T47D (cell line): ENCODE measurements around the gene UBE2J1.
"Not testable (repeated sequence)": the region's sequence is repeated elsewhere in the genome, so short reads cannot be mapped to it uniquely, and the experiment has no call there.

ENCODE experiments used
- DNase-seq, 2 experiments: peaks; one replicate each; pipeline versions ENCODE4 v3.0.0 to v3.0.0-alpha.2; 2011 to 2012; ENCODE audit warnings: low read depth in 1 of 2, low spot score in 1 of 2
- JUND ChIP-seq: IDR thresholded peaks from 2 replicates; pipeline ENCODE4 v1.6.1; 2012; ENCODE audit warnings: low read depth
- in situ Hi-C: cut with HindIII; loops from 2 replicates; pipeline ENCODE4 v1.10.0; 2016; ENCODE audit warnings: low sequenced_read_pairs, low pct_unique_long_range_greater_than_20kb

Gene UBE2J1, protein sequence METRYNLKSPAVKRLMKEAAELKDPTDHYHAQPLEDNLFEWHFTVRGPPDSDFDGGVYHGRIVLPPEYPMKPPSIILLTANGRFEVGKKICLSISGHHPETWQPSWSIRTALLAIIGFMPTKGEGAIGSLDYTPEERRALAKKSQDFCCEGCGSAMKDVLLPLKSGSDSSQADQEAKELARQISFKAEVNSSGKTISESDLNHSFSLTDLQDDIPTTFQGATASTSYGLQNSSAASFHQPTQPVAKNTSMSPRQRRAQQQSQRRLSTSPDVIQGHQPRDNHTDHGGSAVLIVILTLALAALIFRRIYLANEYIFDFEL

DNA sequence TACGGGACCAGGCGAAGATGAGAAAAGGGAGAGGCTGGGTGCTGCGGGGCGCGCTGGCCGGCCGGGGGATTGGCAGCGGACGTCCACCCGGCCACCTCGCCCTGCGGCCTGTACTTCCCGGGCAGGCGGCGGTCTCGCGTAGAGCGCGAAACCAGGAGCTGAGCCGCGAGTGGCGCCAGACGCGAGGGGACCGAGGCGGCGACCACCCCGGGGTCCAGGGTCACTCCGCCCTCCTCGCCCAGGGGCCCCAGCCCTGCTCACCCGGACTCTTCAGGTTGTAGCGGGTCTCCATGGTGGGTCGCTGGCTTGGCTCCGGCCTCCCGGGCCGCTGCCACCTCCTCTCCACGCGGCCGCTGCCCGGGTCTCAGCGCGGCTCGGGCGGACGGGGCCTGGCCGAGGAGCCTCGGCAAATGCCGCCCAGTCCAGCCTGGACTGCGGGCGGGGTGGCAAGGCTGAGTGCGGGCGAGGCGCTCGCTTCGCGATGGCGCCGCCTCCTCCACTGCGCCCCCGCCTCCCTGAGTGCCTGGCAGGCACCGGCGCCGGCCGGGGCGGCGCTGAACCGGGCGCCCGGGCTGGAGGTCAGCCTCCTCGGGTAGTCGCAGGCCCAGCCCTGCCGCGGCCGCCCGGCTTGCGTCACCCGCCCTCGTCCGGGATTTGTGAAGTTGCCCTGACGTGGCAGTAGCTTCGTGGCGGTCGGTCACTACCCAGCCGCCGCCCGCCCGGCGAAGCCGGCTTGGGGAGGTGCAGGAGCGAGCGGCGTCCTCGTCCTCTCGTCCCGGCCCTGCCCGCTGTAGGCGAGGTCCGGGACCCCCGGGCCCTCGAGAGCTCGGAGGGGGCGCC is at the start of gene UBE2J1:
UBE2J1 (minus strand) TSS at position 445 of the 840 bp plus-strand sequence; CDS start at position 292, 153 bp downstream.
- in situ Hi-C loops = no loop called here
- no peak for TF ChIP-seq JUND
- peak; percentile 85 to 93 for DNase-seq

DNA sequence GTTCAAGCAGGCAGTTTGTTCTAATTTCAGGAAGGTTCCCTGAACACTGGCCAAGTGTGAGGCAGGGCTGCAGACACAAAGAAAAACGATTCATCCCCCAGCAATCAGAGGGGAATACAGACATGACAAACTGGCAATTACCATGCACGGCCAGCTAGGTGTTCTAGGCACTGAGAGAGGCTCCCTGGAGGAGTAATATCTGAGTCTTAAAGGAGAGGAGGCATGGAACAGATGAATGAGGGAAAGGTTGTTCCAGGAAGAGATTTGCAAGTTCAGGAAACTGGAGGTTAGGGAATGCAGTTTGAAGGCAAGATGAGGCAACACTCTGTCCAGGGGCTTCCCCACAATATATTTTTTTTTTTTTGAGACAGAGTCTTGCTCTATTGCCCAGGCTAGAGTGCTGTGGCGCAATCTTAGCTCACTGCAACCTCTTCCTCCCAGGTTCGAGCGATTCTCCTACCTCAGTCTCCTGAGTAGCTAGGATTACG is 48.4 kb upstream of the UBE2J1 start:
- in situ Hi-C loops = no loop called here
- DNase-seq = no peak
- no peak for TF ChIP-seq JUND

DNA sequence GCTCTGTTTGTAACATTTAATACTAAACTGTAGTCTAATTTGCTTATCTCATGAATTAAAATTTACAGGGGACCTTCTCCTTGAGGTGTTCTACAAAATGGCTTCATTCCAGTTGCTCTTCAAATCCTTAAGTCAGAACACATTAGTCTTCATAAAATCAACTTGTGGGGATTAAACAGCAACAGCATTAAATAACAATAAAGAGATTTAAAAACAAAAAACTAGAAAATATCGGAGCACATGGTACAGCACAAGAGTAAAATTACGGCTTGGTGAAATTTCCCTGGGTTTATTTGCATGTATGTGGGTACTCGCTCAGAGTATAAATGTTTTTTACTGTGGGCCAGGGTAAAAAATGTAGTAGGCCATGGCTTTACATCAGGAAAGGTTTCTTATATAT is 47.5 kb upstream of the UBE2J1 start:
- in situ Hi-C loops = no loop called here
- no peak for TF ChIP-seq JUND
- DNase-seq = no peak

DNA sequence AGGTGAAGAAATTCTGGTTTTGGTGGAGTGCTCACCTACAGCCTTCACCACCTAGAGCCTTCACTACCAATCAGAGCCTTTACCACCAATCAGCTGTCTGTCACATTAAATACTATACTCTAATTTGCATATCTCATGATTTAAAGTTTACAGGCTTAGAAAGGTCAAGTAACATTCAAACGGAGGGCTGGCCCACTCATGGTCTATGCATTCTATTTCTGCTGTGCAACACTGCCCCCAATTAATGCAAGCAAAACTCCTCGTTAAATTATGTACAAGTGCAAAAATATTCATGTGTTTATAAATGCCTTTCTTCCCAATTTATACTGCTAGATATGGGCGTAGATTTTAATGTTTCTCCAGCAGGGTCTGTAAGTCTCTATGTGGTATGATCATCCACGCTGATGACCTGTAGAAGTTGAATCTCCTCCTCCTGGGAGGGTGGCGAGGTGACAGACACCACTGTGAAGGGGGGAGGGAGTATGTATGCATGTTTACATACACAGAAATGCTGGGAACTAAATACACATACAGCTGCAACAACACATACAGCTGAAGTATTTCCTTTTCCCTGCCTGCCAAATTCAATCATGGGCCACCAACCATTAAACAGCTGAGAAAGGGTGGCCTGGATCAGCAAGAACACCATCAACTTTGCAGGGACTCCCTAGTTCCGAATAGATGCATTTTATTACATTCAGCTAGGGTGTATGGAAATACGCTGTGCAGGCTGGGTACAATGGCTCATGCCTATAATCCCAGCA is 46.4 kb upstream of the UBE2J1 start:
- in situ Hi-C loops = no loop called here
- no peak for DNase-seq
- TF ChIP-seq JUND = no peak

DNA sequence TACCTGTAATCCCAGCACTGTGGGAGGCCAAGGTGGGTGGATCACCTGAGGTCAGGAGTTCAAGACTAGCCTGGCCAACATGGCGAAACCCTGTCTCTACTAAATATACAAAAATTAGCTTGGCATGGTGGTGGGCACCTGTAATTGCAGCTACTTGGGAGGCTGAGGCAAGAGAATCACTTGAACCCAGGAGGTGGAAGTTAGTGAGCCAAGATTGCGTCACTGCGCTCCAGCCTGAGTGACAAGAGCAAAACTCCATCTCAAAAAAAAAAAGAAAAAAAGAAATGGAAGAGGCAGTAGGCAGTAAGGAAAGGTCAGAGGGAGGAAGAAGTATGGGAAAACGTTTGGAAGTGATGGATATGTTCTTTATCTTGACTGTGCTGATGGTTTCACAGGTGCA is 45.4 kb upstream of the UBE2J1 start:
- DNase-seq, in situ Hi-C loops: not testable (repeated sequence)

DNA sequence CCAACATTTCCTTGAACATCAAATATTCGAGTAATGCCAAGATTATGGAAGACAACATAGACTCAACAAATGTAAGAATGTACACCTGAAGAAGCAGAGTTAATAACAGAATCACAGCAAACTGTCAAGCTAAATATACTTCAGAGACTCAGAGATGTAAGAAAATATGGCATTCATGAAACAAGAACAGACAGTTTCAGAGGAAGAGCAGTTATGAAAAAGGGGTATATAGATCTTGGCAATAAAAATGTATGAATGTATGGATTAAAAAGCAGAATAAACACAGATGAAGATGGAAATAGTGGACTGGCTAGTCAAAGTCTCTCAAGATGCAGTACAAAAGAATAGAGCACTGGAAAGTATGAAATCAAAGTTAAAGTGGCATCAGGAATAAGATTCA is 41.1 kb upstream of the UBE2J1 start:
- no peak for DNase-seq
- no peak for TF ChIP-seq JUND
- in situ Hi-C loops = no loop called here

DNA sequence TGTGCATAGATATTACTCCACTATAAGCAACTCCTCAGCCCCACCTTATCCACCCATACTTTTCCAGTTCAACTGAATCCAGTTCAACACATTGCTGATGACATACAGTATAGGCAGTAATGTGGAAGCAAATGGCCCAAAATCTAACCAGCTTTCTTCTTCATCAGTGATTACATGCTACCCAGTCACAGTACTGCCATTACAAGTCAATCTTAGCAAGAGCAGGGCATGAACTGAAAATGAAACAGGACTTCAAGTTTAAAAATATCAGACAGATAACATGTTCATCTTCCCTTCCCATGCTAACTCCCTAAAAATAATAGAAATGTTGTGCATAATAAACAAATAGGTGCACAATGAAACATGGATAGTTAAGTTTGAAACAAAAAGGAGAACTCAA is 40.3 kb upstream of the UBE2J1 start:
- DNase-seq = no peak

DNA sequence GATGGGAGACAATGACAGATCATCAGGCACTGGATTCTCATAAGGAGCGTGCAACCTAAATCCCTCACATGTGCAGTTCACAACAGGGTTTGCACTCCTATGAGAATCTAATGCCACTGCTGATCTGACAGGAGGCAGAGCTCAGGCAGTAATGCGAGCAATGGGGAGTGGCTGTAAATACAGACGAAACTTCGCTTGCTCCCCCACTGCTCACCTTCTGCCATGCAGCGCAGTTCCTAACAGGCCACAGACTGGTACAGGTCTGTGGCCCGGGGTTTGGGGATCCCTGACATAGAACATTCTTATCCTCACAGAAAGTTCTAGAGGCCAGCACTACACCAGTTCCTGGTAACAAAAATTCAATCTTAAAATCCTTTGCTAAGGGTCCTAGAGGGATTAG is 36.3 kb upstream of the UBE2J1 start:
- TF ChIP-seq JUND = no peak
- no peak for DNase-seq
- in situ Hi-C loops = no loop called here

More for the DNA sequence above, 40.3 kb upstream of the UBE2J1 start:
- in situ Hi-C loops = no loop called here
- TF ChIP-seq JUND = no peak

DNA sequence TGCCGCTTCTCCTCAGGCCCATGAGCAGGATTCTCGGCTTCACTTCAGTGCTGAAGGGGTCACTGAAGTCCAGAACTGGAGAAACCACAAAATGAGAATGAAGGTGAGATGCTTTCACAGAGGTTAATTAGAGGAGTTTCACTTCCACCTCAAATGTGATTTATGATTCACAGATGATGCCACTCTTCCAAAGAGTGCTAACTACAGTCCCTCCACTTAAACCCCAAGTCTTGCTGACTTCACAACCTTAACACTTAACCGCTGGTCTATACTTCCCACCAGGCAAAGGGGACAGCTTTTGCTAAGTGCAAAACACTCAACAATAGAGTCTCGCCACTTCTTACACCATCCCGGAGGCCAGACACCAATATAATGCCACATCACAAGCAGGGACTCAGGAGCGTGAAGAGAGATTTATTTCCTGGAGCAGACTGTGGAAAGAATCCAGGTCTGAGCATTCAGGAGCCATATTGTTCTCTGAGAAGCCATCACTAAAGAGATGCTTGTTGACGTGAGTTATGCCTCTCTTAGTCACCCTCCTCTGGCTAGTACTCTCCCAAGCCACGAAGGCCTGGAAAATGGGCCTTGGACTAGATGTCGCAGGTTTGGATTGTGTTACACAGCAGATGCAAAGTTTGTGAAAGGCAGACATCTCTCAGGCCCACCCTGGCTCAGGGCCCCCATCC is 35.1 kb upstream of the UBE2J1 start:
- in situ Hi-C loops = no loop called here
- TF ChIP-seq JUND = no peak
- DNase-seq = no peak

DNA sequence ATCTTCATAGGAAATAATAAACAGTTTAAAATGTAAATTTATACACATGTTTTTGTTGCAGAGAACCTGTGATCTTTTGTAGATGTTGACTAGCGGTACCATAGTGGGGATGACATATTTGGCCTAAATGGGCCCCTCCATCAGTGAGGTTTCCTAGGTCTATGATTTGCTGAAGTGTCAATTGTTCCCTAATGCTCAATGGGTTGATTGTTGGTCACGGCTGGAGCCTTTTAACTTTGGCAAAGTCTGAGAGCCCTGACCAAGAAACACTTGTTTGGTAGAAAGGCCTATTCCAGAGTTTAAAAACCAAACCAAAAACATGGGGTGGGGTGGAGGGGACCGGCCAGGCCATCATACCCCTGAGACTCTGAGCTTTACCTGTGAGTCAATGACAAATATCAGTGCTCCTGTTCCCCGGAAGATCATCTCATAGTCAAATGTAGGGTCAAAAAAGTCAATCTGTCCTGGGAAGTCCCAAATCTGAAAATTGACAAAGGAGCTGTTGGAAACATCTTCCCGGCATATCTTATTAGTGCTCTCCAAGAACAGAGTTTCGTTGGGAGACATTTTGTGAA is 34.5 kb upstream of the UBE2J1 start:
- no peak for DNase-seq
- TF ChIP-seq JUND = no peak
- in situ Hi-C loops = no loop called here

DNA sequence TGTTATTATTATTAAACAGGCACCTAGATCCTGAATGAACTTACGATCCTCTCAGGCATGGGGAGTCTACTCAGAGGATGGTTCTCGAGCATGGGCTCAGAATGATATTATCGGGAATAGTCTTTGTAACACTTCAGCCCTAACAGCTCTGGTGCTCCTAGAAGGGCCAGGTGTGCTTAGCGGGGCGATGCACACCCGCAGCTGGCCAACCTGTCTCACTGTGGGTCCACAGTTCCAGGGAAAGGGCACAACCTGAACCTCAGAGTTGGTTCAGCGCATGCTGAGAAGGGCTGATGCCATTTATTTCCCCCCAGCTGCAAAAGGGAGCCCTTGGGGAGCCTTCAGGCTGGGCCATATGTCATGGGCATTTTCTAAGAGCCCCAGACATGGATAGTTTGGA is 33.3 kb upstream of the UBE2J1 start:
- no peak for TF ChIP-seq JUND
- DNase-seq = no peak
- in situ Hi-C loops = no loop called here

DNA sequence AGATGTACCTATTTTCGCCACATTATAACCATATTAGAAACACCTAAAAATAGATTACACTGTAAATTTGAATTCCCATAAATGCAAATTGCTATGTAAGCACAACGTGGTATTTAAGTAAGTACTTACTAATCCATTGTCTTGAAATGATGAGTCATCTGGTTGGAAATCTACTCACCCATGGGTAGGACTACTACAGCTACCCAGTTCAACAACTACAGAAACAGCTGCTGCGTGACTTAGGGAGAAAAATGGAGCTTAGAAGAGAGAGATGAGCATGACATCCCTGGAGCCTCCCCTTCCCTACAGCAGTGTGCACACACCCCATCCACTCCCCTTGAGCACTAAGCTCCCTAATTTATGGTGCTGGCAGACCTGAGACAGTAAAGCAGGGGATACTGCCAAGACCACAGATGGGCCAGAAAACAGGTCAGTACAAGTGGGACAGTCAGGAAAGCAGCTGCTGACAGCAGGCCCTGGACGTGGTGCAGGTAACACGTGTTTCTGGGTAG is 32.7 kb upstream of the UBE2J1 start:
- TF ChIP-seq JUND = no peak
- in situ Hi-C loops = no loop called here
- no peak for DNase-seq
